ENCODE measurements around the gene CLRN1. TPM values are rescaled to one million over a fixed set of nuclear protein-coding genes. Genes with fewer than 3 reads are reported as not detected.

The CLRN1 gene
- total and polyA plus RNA-seq, 4 donors, result not detected

DNA sequence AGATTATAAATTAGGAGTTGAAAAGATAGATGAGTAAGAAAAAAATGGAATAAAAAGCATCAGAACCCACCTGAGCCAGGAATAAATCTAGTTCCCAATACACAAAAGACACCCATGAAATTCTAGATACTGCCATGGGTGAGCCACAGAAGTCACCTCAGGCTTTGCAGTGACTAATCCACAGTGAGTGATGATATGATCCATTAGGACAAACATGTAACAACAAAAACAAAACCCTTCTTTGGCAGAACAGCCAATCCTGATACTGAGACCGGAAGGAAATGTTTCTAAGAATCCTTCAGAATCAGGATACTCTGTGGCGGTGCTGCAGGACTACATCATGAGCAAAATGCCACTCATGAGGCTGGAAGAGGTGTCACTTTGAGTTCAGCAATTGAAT, 52.3 kb downstream of the CLRN1 start:
- H3K27me3 ChIP-seq (ENCODE audit: control insufficient read depth in 4 of 4, insufficient read depth in 4 of 4, low read length in 3 of 4), result no peaks in the 10 kb centered on the region
- 84% methylated on average over 2 of the region's 2 CpGs for WGBS
- H3K36me3 ChIP-seq (ENCODE audit: control insufficient read depth in 4 of 4, insufficient read depth in 3 of 4, low read depth in 1 of 4, low read length in 3 of 4), result no peaks in the 10 kb centered on the region
- DNase-seq (ENCODE audit: low spot score), result no peak
- TF ChIP-seq RXRA (IDR thresholded peaks at IDR 0.05) (no peak), FOXA2 (IDR thresholded peaks at IDR 0.05) (no peak), TAF1 (conservative IDR thresholded peaks at IDR 0.05) (no peak), HNF4G (IDR thresholded peaks at IDR 0.05) (no peak)
- TF ChIP-seq, protein P1, sequence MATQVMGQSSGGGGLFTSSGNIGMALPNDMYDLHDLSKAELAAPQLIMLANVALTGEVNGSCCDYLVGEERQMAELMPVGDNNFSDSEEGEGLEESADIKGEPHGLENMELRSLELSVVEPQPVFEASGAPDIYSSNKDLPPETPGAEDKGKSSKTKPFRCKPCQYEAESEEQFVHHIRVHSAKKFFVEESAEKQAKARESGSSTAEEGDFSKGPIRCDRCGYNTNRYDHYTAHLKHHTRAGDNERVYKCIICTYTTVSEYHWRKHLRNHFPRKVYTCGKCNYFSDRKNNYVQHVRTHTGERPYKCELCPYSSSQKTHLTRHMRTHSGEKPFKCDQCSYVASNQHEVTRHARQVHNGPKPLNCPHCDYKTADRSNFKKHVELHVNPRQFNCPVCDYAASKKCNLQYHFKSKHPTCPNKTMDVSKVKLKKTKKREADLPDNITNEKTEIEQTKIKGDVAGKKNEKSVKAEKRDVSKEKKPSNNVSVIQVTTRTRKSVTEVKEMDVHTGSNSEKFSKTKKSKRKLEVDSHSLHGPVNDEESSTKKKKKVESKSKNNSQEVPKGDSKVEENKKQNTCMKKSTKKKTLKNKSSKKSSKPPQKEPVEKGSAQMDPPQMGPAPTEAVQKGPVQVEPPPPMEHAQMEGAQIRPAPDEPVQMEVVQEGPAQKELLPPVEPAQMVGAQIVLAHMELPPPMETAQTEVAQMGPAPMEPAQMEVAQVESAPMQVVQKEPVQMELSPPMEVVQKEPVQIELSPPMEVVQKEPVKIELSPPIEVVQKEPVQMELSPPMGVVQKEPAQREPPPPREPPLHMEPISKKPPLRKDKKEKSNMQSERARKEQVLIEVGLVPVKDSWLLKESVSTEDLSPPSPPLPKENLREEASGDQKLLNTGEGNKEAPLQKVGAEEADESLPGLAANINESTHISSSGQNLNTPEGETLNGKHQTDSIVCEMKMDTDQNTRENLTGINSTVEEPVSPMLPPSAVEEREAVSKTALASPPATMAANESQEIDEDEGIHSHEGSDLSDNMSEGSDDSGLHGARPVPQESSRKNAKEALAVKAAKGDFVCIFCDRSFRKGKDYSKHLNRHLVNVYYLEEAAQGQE (IDR thresholded peaks at IDR 0.05), result no peak
- H3K9ac ChIP-seq (ENCODE audit: low read depth in 1 of 2, low read length in 2 of 2), result no peak overlapping the region
- H3K4me1 ChIP-seq (ENCODE audit: control insufficient read depth in 4 of 4, insufficient read depth in 4 of 4, low read length in 3 of 4), result no peaks in the 10 kb centered on the region
- no peaks in the 10 kb centered on the region for H3K9me3 ChIP-seq (ENCODE audit: control insufficient read depth in 4 of 4, low read length in 3 of 4)
- H3K27ac ChIP-seq (ENCODE audit: low read depth in 1 of 2, low read length in 2 of 2), result no peak overlapping the region
- no peak overlapping the region for H3K4me3 ChIP-seq (ENCODE audit: low read depth in 1 of 3, low read length in 3 of 3)

DNA sequence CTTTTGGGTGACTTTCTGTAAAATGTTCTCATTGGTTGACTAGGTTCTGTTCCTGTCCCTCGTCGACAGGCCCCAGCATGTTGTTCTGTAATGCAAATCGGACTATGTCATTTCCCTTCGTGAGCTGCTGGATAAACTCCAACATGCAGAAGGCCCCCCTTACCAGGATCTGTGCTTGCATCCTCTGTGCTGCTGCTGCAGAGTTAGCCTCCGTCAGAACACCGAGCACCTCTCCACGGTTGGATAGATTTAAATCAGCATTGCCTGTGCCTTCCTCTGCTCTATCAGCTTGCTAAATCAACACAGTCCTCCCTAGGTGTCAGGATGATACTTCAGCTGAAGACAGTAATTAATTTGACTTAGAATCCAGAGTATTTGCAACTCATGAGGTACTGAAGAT, 54.6 kb downstream of the CLRN1 start:
- Histone ChIP-seq H3K27ac (ENCODE audit: low read depth in 1 of 2, low read length in 2 of 2) (no peak overlapping the region), H3K9me3 (ENCODE audit: control insufficient read depth in 4 of 4, low read length in 3 of 4) (no peaks in the 10 kb centered on the region), H3K9ac (ENCODE audit: low read depth in 1 of 2, low read length in 2 of 2) (no peak overlapping the region), H3K27me3 (ENCODE audit: control insufficient read depth in 4 of 4, insufficient read depth in 4 of 4, low read length in 3 of 4) (no peaks in the 10 kb centered on the region), H3K36me3 (ENCODE audit: control insufficient read depth in 4 of 4, insufficient read depth in 3 of 4, low read depth in 1 of 4, low read length in 3 of 4) (no peaks in the 10 kb centered on the region), H3K4me3 (ENCODE audit: low read depth in 1 of 3, low read length in 3 of 3) (no peak overlapping the region), H3K4me1 (ENCODE audit: control insufficient read depth in 4 of 4, insufficient read depth in 4 of 4, low read length in 3 of 4) (no peaks in the 10 kb centered on the region)
- no peak for TF ChIP-seq NR2F2 (IDR thresholded peaks at IDR 0.05)
- TF ChIP-seq HNF4G (IDR thresholded peaks at IDR 0.05), result no peak
- TF ChIP-seq, protein P2, sequence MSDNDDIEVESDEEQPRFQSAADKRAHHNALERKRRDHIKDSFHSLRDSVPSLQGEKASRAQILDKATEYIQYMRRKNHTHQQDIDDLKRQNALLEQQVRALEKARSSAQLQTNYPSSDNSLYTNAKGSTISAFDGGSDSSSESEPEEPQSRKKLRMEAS (IDR thresholded peaks at IDR 0.05), result no peak
- 57% methylated on average over 7 of the region's 7 CpGs for WGBS
- DNase-seq (ENCODE audit: low spot score), result no peak

GRCh38 chr3:150913133-150913922, 59.2 kb downstream of the CLRN1 start:
- no peaks in the 10 kb centered on the region for H3K9me3 ChIP-seq (ENCODE audit: control insufficient read depth in 4 of 4, low read length in 3 of 4)
- no peak for DNase-seq (ENCODE audit: low spot score)
- H3K36me3 ChIP-seq (ENCODE audit: control insufficient read depth in 4 of 4, insufficient read depth in 3 of 4, low read depth in 1 of 4, low read length in 3 of 4), result no peaks in the 10 kb centered on the region
- no peak overlapping the region for H3K9ac ChIP-seq (ENCODE audit: low read depth in 1 of 2, low read length in 2 of 2)
- H3K4me3 ChIP-seq (ENCODE audit: low read depth in 1 of 3, low read length in 3 of 3), result no peak overlapping the region
- TF ChIP-seq HNF4A (conservative IDR thresholded peaks at IDR 0.05), result no peak
- no peak for TF ChIP-seq CTCF (IDR thresholded peaks at IDR 0.05; ENCODE audit: low read depth, low read length, missing input control)
- no peak for TF ChIP-seq HNF4G (IDR thresholded peaks at IDR 0.05)
- no peak for TF ChIP-seq JUND (IDR thresholded peaks at IDR 0.05)
- no peak for TF ChIP-seq TAF1 (conservative IDR thresholded peaks at IDR 0.05)
- TF ChIP-seq RAD21 (IDR thresholded peaks at IDR 0.05), result no peak
- TF ChIP-seq FOXA2 (IDR thresholded peaks at IDR 0.05), result no peak
- TF ChIP-seq, protein P1 (IDR thresholded peaks at IDR 0.05), result no peak
- no peak for TF ChIP-seq FOXA1 (IDR thresholded peaks at IDR 0.05)
- no peak for TF ChIP-seq EGR1 (IDR thresholded peaks at IDR 0.05; ENCODE audit: low read depth in 2 of 2)
- no peak for TF ChIP-seq GABPA (IDR thresholded peaks at IDR 0.05 in 1 of 2, conservative IDR thresholded peaks at IDR 0.05 in 1 of 2)
- H3K27me3 ChIP-seq (ENCODE audit: control insufficient read depth in 4 of 4, insufficient read depth in 4 of 4, low read length in 3 of 4), result peaks cover 0 to 4% (median 1%) of the 10 kb centered on the region in 4 donors
- WGBS, result 81% methylated on average over 4 of the region's 4 CpGs
- no peak overlapping the region for H3K27ac ChIP-seq (ENCODE audit: low read depth in 1 of 2, low read length in 2 of 2)
- no peaks in the 10 kb centered on the region for H3K4me1 ChIP-seq (ENCODE audit: control insufficient read depth in 4 of 4, insufficient read depth in 4 of 4, low read length in 3 of 4)
